H1 (cell line): ENCODE results near the gene PIBF1. TPM values are rescaled to one million over a fixed set of nuclear protein-coding genes. Genes with fewer than 3 reads are reported as not detected.

ENCODE experiments used
- CTCF ChIA-PET: fragments of 300-600 bp; sonication (Branson Sonifier 250); formaldehyde crosslinking; loops from one replicate; lab custom pipeline; 2021; ENCODE audit not compliant: partially characterized antibody; lab: Charles Lee
- POLR2A ChIA-PET: fragments of 300-600 bp; sonication (Branson Sonifier 250); formaldehyde crosslinking; loops from one replicate; lab custom pipeline; 2021; ENCODE audit warnings: inconsistent platforms; ENCODE audit not compliant: partially characterized antibody; lab: Charles Lee
- DNase-seq, 2 experiments: peaks; one replicate each; pipeline versions ENCODE4 v3.0.0 to v3.0.0-alpha.2; 2010 to 2022; ENCODE audit warnings: low spot score in 2 of 2, low read depth in 1 of 2, mixed read lengths in 1 of 2
- FAIRE-seq: peaks from 2 replicates; lab custom pipeline; 2011; peaks lifted over from hg19 to GRCh38; lab: Jason Lieb, UNC
- H2AFZ ChIP-seq: 2 replicates; pipeline ENCODE4 v1.8.1; 2012; ENCODE audit warnings: low read length, inconsistent platforms
- H2AK5ac ChIP-seq: 2 replicates; pipeline ENCODE4 v1.6.1; 2013; ENCODE audit warnings: low read depth, low read length
- H2BK120ac ChIP-seq: replicated peaks from 2 replicates; pipeline ENCODE3; 2013; ENCODE audit warnings: low read depth, low read length, inconsistent platforms
- H2BK12ac ChIP-seq: 2 replicates; pipeline ENCODE4 v1.6.1; 2013; ENCODE audit warnings: low read depth, low read length
- H2BK15ac ChIP-seq: 2 replicates; pipeline ENCODE4 v1.6.1; 2013; ENCODE audit warnings: low read length
- H2BK20ac ChIP-seq: 2 replicates; pipeline ENCODE4 v1.6.1; 2013; ENCODE audit warnings: low read length
- H2BK5ac ChIP-seq: 2 replicates; pipeline ENCODE4 v1.6.1; 2013; ENCODE audit warnings: low read depth, low read length
- H3K14ac ChIP-seq: 2 replicates; pipeline ENCODE4 v1.6.1; 2013; ENCODE audit warnings: inconsistent platforms; ENCODE audit not compliant: insufficient read length
- H3K18ac ChIP-seq: 2 replicates; pipeline ENCODE4 v1.6.1; 2013; ENCODE audit warnings: low read length; ENCODE audit errors: extremely low read depth
- H3K23ac ChIP-seq: 2 replicates; pipeline ENCODE4 v1.6.1; 2013; ENCODE audit warnings: inconsistent platforms; ENCODE audit not compliant: insufficient read length
- H3K23me2 ChIP-seq: 2 replicates; pipeline ENCODE4 v1.6.1; 2013; ENCODE audit warnings: low read depth, low read length
- H3K27ac ChIP-seq: 2 replicates; pipeline ENCODE4 v1.6.1; 2011; ENCODE audit warnings: low read depth, low read length, inconsistent platforms
- H3K27me3 ChIP-seq, 4 experiments: replicated peaks in 1 of 4; 1 replicate in 1 of 4; 2 replicates in 3 of 4; pipeline versions ENCODE4 v1.6.1 to v1.8.1; 2011 to 2013; ENCODE audit warnings: low read length in 3 of 4, mild to moderate bottlenecking in 3 of 4, inconsistent platforms in 2 of 4, mixed read lengths in 2 of 4, moderate library complexity in 1 of 4; ENCODE audit not compliant: control insufficient read depth in 3 of 4, insufficient read depth in 3 of 4; ENCODE audit errors: extremely low read depth in 1 of 4
- H3K36me3 ChIP-seq, 4 experiments: 2 replicates each; pipeline versions ENCODE4 v1.6.1 to v1.8.1; 2011 to 2013; ENCODE audit warnings: mild to moderate bottlenecking in 4 of 4, low read length in 3 of 4, moderate library complexity in 2 of 4, control low read depth in 1 of 4, inconsistent platforms in 1 of 4; ENCODE audit not compliant: insufficient read depth in 4 of 4, control insufficient read depth in 2 of 4
- H3K4ac ChIP-seq: replicated peaks from 2 replicates; pipeline ENCODE3; 2013; ENCODE audit warnings: low read length, low read depth, mixed read lengths, inconsistent platforms; ENCODE audit not compliant: insufficient read length
- H3K4me1 ChIP-seq, 4 experiments: replicated peaks in 1 of 4; 1 replicate in 1 of 4; 2 replicates in 3 of 4; pipeline versions ENCODE4 v1.6.1 to v1.8.1; 2011 to 2013; ENCODE audit warnings: low read length in 3 of 4, inconsistent platforms in 2 of 4, mixed read lengths in 1 of 4; ENCODE audit not compliant: insufficient read depth in 4 of 4, control insufficient read depth in 3 of 4
- H3K4me2 ChIP-seq, 2 experiments: 2 replicates each; pipeline versions ENCODE4 v1.6.1 to v1.8.1; 2011 to 2013; ENCODE audit warnings: low read depth in 2 of 2, low read length in 2 of 2, control low read depth in 1 of 2, inconsistent platforms in 1 of 2, mild to moderate bottlenecking in 1 of 2; ENCODE audit not compliant: insufficient read depth in 1 of 2
- H3K4me3 ChIP-seq, 4 experiments: fragments of 200-600, 300-600 bp in 1 of 4; sonication (generic), shearing (Covaris generic), sonication (Bioruptor Twin) in 1 of 4; 2 replicates each; pipeline versions ENCODE4 v1.5.1 to v1.8.1; 2011 to 2016; ENCODE audit warnings: low read length in 4 of 4, low read depth in 3 of 4, control low read depth in 2 of 4, inconsistent platforms in 2 of 4, mild to moderate bottlenecking in 2 of 4, mixed read lengths in 1 of 4, moderate library complexity in 1 of 4; ENCODE audit not compliant: insufficient read depth in 2 of 4; ENCODE audit errors: extremely low read depth in 1 of 4
- H3K56ac ChIP-seq: replicated peaks from 2 replicates; pipeline ENCODE3; 2013; ENCODE audit warnings: low read depth, mild to moderate bottlenecking, mixed read lengths, low read length, inconsistent platforms; ENCODE audit not compliant: insufficient read length
- H3K79me1 ChIP-seq: 2 replicates; pipeline ENCODE4 v1.6.1; 2013; ENCODE audit warnings: low read depth, low read length, control low read depth
- H3K79me2 ChIP-seq, 2 experiments: 2 replicates each; pipeline versions ENCODE4 v1.6.1 to v1.8.1; 2012 to 2013; ENCODE audit warnings: low read length in 2 of 2, mild to moderate bottlenecking in 2 of 2, inconsistent platforms in 1 of 2; ENCODE audit not compliant: insufficient read depth in 2 of 2, control insufficient read depth in 1 of 2
- H3K9ac ChIP-seq, 4 experiments: replicated peaks in 1 of 4; 1 replicate in 1 of 4; 2 replicates in 3 of 4; pipeline versions ENCODE4 v1.6.1 to v1.8.1; 2011 to 2013; ENCODE audit warnings: low read depth in 3 of 4, low read length in 3 of 4, control low read depth in 2 of 4, mild to moderate bottlenecking in 2 of 4, moderate library complexity in 2 of 4, inconsistent platforms in 1 of 4; ENCODE audit errors: extremely low read depth in 1 of 4
- H3K9me3 ChIP-seq, 2 experiments: 2 replicates each; pipeline versions ENCODE4 v1.6.1 to v1.8.1; 2012 to 2013; ENCODE audit warnings: mild to moderate bottlenecking in 2 of 2, moderate library complexity in 2 of 2, control low read depth in 1 of 2, inconsistent platforms in 1 of 2, low read depth in 1 of 2, low read length in 1 of 2, mixed read lengths in 1 of 2; ENCODE audit not compliant: insufficient read depth in 2 of 2
- H4K20me1 ChIP-seq, 2 experiments: replicated peaks in 1 of 2; 2 replicates each; pipeline versions ENCODE3 to v1.8.1; 2011 to 2013; ENCODE audit warnings: inconsistent platforms in 2 of 2, low read length in 2 of 2, mild to moderate bottlenecking in 1 of 2; ENCODE audit not compliant: insufficient read depth in 2 of 2, control insufficient read depth in 1 of 2
- H4K5ac ChIP-seq: 2 replicates; pipeline ENCODE4 v1.6.1; 2013; ENCODE audit warnings: low read length, low read depth, mixed read lengths, inconsistent platforms; ENCODE audit not compliant: insufficient read length
- H4K8ac ChIP-seq: 2 replicates; pipeline ENCODE4 v1.8.0; 2013; ENCODE audit warnings: mild to moderate bottlenecking, moderate library complexity, low read length, inconsistent platforms; ENCODE audit not compliant: insufficient read depth; ENCODE audit errors: extremely low read depth
- H4K91ac ChIP-seq: replicated peaks from 2 replicates; pipeline ENCODE3; 2013; ENCODE audit warnings: low read length, mixed read lengths, inconsistent platforms; ENCODE audit not compliant: insufficient read length
- BCL11A ChIP-seq, 2 experiments: IDR thresholded peaks; one replicate each; pipeline ENCODE4 v1.6.1; 2011; ENCODE audit warnings: low read depth in 2 of 2, low read length in 2 of 2, mild to moderate bottlenecking in 2 of 2
- CBX5 ChIP-seq: fragments of 300-800, 300-1000 bp; sonication (generic); IDR thresholded peaks from 2 replicates; pipeline ENCODE4 v1.7.1; 2016; ENCODE audit warnings: antibody characterized with exemption, low read length, low read depth
- CTCF ChIP-seq, 3 experiments: IDR thresholded peaks; 1 replicate in 2 of 3; 2 replicates in 1 of 3; pipeline versions ENCODE4 v1.5.1 to v1.6.1; 2011; ENCODE audit warnings: low read length in 3 of 3, mild to moderate bottlenecking in 3 of 3, inconsistent platforms in 2 of 3, low read depth in 1 of 3, moderate library complexity in 1 of 3; ENCODE audit not compliant: insufficient read depth in 1 of 3; ENCODE audit errors: control extremely low read depth in 1 of 3
- FOSL1 ChIP-seq: IDR thresholded peaks from 2 replicates; pipeline ENCODE4 v1.6.1; 2011; ENCODE audit warnings: mild to moderate bottlenecking, low read depth, low read length, moderate library complexity; ENCODE audit not compliant: insufficient read depth
- JUND ChIP-seq: IDR thresholded peaks from 2 replicates; pipeline ENCODE4 v1.6.1; 2011; ENCODE audit warnings: mild to moderate bottlenecking, improper control_type of control experiment, low read length
- PHF8 ChIP-seq: fragments of 200-600 bp; sonication (generic); conservative IDR thresholded peaks from 2 replicates; pipeline ENCODE4 v1.7.1; 2012; ENCODE audit warnings: low read depth, mild to moderate bottlenecking, inconsistent platforms, low read length, moderate library complexity
- POLR2A ChIP-seq, 2 experiments: IDR thresholded peaks; 1 replicate in 1 of 2; 2 replicates in 1 of 2; pipeline ENCODE4 v1.6.1; 2011; ENCODE audit warnings: low read depth in 2 of 2, low read length in 2 of 2, mild to moderate bottlenecking in 2 of 2; ENCODE audit errors: control extremely low read depth in 1 of 2
- POU5F1 ChIP-seq: IDR thresholded peaks from 2 replicates; pipeline ENCODE4 v1.6.1; 2011; ENCODE audit warnings: low read depth, mild to moderate bottlenecking, low read length, moderate library complexity
- RNF2 ChIP-seq: fragments of 200-900, 300-1000 bp; sonication (generic); IDR thresholded peaks from 2 replicates; pipeline ENCODE4 v1.7.1; 2016; ENCODE audit warnings: borderline replicate concordance, low read depth, mild to moderate bottlenecking, antibody characterized with exemption, low read length; ENCODE audit not compliant: poor library complexity, severe bottlenecking; ENCODE audit errors: missing control alignments
- RXRA ChIP-seq: IDR thresholded peaks from 2 replicates; pipeline ENCODE4 v1.6.1; 2011; ENCODE audit warnings: low read depth, mild to moderate bottlenecking, low read length, moderate library complexity; ENCODE audit not compliant: insufficient read depth
- SUZ12 ChIP-seq: fragments of 200-600 bp; sonication (generic); IDR thresholded peaks from 2 replicates; pipeline ENCODE4 v1.6.1; 2012; ENCODE audit warnings: mild to moderate bottlenecking, inconsistent platforms, low read length, moderate library complexity, mixed read lengths
- TAF7 ChIP-seq: optimal IDR thresholded peaks from 2 replicates; pipeline ENCODE3; 2011; ENCODE audit warnings: low read depth, mild to moderate bottlenecking, inconsistent platforms, low read length, moderate library complexity, borderline replicate concordance
- WGBS, 2 experiments: shearing (Covaris generic) in 1 of 2; methylation state at CpG; one replicate each; pipeline versions ENCODE4 v1.1.6 to v1.1.7; 2013 to 2015; ENCODE audit warnings: low lambda C conversion rate in 2 of 2, mixed read lengths in 2 of 2, inconsistent platforms in 1 of 2, low coverage in 1 of 2, missing lambda C conversion rate in 1 of 2; ENCODE audit not compliant: insufficient replicate concordance in 2 of 2, insufficient coverage in 1 of 2, insufficient read length in 1 of 2; ENCODE audit errors: extremely low coverage in 1 of 2, missing lambda C conversion rate in 1 of 2; 5-methylcytosine and 5-hydroxymethylcytosine counted together
- polyA plus RNA-seq, 7 experiments: library from polyadenylated mRNA; depleted of rRNA in 3 of 7; stranded (reverse) in 5 of 7; unstranded in 2 of 7; fragments of >200 nt in 5 of 7; fragments of 200-250 nt in 2 of 7; gene quantifications; 1 replicate in 5 of 7; 2 replicates in 1 of 7; 4 replicates in 1 of 7; pipeline versions ENCODE4 v1.2.1 to v1.2.3, GENCODE V29; 2011 to 2013; ENCODE audit warnings: missing spikeins in 2 of 7, mixed read lengths in 2 of 7
- total RNA-seq: library from RNA; stranded (reverse); fragmentation: NEBNext Ultra II Directional; extraction: Animal tissue kit (Norgen Biotek cat#: 25700); gene quantifications from 2 replicates; pipeline ENCODE4 v1.2.1, GENCODE V29; 2021

PIBF1 gene
- total and polyA plus RNA-seq, 2 of the 8 experiments (the other 6 are each of a cell fraction or from before 2014, with no cell fraction given): 1.1 to 13.2 TPM

GRCh38 chr13:73018336-73018735 is 236.4 kb downstream of the PIBF1 start:
- H3K14ac ChIP-seq: no peak overlapping the region
- H3K9me3 ChIP-seq: no peaks in the 10 kb centered on the region
- no peak overlapping the region for H2BK12ac ChIP-seq
- H3K9ac ChIP-seq: no peak overlapping the region
- no peak overlapping the region for H2BK5ac ChIP-seq
- POLR2A ChIA-PET: interaction anchor here (0.6 kb wide), 1 partner anchor 22 kb away, joined by 3 read pairs; no protein-coding TSS in a partner anchor
- no peak overlapping the region for H4K91ac ChIP-seq
- H2AK5ac ChIP-seq: no peak overlapping the region
- CTCF ChIA-PET: interaction anchor here (0.8 kb wide), 1 partner anchor 207 kb away, joined by 3 read pairs; no protein-coding TSS in a partner anchor
- 77% methylated on average over 1 of the region's 1 CpG; no CpG with 5 or more reads in 1 of the 2 experiments for WGBS, 2 experiments
- H2BK120ac ChIP-seq: no peak overlapping the region
- H3K79me2 ChIP-seq: no peaks in the 10 kb centered on the region
- H3K27me3 ChIP-seq: no peaks in the 10 kb centered on the region
- H3K4me1 ChIP-seq: no peaks in the 10 kb centered on the region
- no peak for FAIRE-seq
- H4K8ac ChIP-seq: no peak overlapping the region
- no peak overlapping the region for H3K27ac ChIP-seq
- no peaks in the 10 kb centered on the region for H3K79me1 ChIP-seq
- H3K56ac ChIP-seq: no peak overlapping the region
- H2BK20ac ChIP-seq: no peak overlapping the region
- H3K23me2 ChIP-seq: no peaks in the 10 kb centered on the region
- no peak overlapping the region for H3K18ac ChIP-seq
- H2BK15ac ChIP-seq: no peak overlapping the region
- no peak overlapping the region for H3K4me3 ChIP-seq
- H3K36me3 ChIP-seq: no peaks in the 10 kb centered on the region
- H3K4ac ChIP-seq: no peak overlapping the region
- no peak overlapping the region for H3K4me2 ChIP-seq
- no peak for DNase-seq
- H4K20me1 ChIP-seq: no peaks in the 10 kb centered on the region
- no peak overlapping the region for H4K5ac ChIP-seq
- H2AFZ ChIP-seq: no peak overlapping the region
- no peak overlapping the region for H3K23ac ChIP-seq
- no peak for TF ChIP-seq RXRA
- no peak for TF ChIP-seq TAF7
- TF ChIP-seq JUND: no peak
- no peak for TF ChIP-seq CBX5
- TF ChIP-seq POU5F1: no peak
- TF ChIP-seq BCL11A (IDR thresholded peaks at IDR 0.05; ENCODE audit: low read depth in 2 of 2, low read length in 2 of 2): no peak
- TF ChIP-seq PHF8: no peak
- no peak for TF ChIP-seq SUZ12
- TF ChIP-seq POLR2A (IDR thresholded peaks at IDR 0.05; ENCODE audit: control extremely low read depth in 1 of 2, low read depth in 2 of 2, low read length in 2 of 2): no peak
- no peak for TF ChIP-seq RNF2
- TF ChIP-seq FOSL1: no peak
- no peak for TF ChIP-seq CTCF (IDR thresholded peaks at IDR 0.05; ENCODE audit: control extremely low read depth in 1 of 3, insufficient read depth in 1 of 3, low read depth in 1 of 3, low read length in 3 of 3)
